Measurements from ENCODE around the gene GREB1.

DNA sequence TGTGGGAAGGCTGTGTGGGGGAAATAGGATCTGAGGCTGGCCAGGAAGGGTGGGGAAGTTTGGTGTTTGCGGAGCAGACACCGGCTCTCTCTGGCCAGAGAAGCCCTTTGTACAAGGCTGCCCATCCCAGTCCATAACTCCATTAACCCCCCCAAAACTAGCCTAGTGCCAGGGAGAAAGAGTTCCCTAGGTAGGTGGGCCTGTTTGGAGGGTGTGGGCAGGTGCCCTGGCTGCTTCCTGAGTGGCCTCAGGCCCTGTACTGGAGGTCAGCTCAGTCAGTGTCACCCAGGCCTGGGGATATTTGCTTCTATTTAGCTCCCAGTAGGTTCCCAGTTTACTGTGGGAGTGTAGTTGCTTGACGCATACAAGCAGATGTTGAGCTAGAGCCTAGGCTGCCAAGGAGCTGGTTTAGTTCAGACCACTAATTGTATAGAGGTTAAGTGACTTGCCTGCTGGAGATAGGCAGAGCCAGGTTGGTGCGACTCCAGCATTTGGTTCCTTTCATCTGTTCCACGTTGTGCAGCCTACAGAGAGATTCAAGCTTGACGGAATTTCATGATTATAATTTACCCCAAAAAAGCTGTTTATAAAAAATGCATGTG, 2.9 kb upstream of the GREB1 start:
- TF ChIP-seq, protein P1, sequence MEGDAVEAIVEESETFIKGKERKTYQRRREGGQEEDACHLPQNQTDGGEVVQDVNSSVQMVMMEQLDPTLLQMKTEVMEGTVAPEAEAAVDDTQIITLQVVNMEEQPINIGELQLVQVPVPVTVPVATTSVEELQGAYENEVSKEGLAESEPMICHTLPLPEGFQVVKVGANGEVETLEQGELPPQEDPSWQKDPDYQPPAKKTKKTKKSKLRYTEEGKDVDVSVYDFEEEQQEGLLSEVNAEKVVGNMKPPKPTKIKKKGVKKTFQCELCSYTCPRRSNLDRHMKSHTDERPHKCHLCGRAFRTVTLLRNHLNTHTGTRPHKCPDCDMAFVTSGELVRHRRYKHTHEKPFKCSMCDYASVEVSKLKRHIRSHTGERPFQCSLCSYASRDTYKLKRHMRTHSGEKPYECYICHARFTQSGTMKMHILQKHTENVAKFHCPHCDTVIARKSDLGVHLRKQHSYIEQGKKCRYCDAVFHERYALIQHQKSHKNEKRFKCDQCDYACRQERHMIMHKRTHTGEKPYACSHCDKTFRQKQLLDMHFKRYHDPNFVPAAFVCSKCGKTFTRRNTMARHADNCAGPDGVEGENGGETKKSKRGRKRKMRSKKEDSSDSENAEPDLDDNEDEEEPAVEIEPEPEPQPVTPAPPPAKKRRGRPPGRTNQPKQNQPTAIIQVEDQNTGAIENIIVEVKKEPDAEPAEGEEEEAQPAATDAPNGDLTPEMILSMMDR (conservative IDR thresholded peaks at IDR 0.05; ENCODE audit: low read depth in 2 of 2): no peak
- no peak for TF ChIP-seq EZH2 (IDR thresholded peaks at IDR 0.05; ENCODE audit: low read depth, unreplicated experiment)
- TF ChIP-seq REST (IDR thresholded peaks at IDR 0.05; ENCODE audit: unreplicated experiment): no peak
- no peak for TF ChIP-seq CREB1 (CRISPR knock-in tag; IDR thresholded peaks at IDR 0.05; ENCODE audit: low read depth)
- TF ChIP-seq EZH2phosphoT487 (IDR thresholded peaks at IDR 0.05; ENCODE audit: unreplicated experiment): no peak
- TF ChIP-seq NANOG (IDR thresholded peaks at IDR 0.05; ENCODE audit: borderline replicate concordance): no peak
- TF ChIP-seq, protein P2, sequence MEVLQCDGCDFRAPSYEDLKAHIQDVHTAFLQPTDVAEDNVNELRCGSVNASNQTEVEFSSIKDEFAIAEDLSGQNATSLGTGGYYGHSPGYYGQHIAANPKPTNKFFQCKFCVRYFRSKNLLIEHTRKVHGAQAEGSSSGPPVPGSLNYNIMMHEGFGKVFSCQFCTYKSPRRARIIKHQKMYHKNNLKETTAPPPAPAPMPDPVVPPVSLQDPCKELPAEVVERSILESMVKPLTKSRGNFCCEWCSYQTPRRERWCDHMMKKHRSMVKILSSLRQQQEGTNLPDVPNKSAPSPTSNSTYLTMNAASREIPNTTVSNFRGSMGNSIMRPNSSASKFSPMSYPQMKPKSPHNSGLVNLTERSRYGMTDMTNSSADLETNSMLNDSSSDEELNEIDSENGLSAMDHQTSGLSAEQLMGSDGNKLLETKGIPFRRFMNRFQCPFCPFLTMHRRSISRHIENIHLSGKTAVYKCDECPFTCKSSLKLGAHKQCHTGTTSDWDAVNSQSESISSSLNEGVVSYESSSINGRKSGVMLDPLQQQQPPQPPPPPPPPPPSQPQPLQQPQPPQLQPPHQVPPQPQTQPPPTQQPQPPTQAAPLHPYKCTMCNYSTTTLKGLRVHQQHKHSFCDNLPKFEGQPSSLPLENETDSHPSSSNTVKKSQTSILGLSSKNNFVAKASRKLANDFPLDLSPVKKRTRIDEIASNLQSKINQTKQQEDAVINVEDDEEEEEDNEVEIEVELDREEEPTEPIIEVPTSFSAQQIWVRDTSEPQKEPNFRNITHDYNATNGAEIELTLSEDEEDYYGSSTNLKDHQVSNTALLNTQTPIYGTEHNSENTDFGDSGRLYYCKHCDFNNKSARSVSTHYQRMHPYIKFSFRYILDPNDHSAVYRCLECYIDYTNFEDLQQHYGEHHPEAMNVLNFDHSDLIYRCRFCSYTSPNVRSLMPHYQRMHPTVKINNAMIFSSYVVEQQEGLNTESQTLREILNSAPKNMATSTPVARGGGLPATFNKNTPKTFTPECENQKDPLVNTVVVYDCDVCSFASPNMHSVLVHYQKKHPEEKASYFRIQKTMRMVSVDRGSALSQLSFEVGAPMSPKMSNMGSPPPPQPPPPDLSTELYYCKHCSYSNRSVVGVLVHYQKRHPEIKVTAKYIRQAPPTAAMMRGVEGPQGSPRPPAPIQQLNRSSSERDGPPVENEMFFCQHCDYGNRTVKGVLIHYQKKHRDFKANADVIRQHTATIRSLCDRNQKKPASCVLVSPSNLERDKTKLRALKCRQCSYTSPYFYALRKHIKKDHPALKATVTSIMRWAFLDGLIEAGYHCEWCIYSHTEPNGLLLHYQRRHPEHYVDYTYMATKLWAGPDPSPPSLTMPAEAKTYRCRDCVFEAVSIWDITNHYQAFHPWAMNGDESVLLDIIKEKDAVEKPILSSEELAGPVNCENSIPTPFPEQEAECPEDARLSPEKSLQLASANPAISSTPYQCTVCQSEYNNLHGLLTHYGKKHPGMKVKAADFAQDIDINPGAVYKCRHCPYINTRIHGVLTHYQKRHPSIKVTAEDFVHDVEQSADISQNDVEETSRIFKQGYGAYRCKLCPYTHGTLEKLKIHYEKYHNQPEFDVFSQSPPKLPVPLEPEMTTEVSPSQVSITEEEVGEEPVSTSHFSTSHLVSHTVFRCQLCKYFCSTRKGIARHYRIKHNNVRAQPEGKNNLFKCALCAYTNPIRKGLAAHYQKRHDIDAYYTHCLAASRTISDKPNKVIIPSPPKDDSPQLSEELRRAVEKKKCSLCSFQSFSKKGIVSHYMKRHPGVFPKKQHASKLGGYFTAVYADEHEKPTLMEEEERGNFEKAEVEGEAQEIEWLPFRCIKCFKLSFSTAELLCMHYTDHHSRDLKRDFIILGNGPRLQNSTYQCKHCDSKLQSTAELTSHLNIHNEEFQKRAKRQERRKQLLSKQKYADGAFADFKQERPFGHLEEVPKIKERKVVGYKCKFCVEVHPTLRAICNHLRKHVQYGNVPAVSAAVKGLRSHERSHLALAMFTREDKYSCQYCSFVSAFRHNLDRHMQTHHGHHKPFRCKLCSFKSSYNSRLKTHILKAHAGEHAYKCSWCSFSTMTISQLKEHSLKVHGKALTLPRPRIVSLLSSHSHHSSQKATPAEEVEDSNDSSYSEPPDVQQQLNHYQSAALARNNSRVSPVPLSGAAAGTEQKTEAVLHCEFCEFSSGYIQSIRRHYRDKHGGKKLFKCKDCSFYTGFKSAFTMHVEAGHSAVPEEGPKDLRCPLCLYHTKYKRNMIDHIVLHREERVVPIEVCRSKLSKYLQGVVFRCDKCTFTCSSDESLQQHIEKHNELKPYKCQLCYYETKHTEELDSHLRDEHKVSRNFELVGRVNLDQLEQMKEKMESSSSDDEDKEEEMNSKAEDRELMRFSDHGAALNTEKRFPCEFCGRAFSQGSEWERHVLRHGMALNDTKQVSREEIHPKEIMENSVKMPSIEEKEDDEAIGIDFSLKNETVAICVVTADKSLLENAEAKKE (CRISPR knock-in tag; IDR thresholded peaks at IDR 0.05): no peak
- no peak for TF ChIP-seq POLR2AphosphoS5 (IDR thresholded peaks at IDR 0.05; ENCODE audit: low read depth)
- TF ChIP-seq, protein P3, sequence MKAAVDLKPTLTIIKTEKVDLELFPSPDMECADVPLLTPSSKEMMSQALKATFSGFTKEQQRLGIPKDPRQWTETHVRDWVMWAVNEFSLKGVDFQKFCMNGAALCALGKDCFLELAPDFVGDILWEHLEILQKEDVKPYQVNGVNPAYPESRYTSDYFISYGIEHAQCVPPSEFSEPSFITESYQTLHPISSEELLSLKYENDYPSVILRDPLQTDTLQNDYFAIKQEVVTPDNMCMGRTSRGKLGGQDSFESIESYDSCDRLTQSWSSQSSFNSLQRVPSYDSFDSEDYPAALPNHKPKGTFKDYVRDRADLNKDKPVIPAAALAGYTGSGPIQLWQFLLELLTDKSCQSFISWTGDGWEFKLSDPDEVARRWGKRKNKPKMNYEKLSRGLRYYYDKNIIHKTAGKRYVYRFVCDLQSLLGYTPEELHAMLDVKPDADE (IDR thresholded peaks at IDR 0.05): no peak
